Left lung (tissue), 10 donors: Measurements from ENCODE around the gene POLR1A. TPM values are rescaled to one million over a fixed set of nuclear protein-coding genes. Genes with fewer than 3 reads are reported as not detected.

ENCODE experiments used
- ATAC-seq: fragments of 200-7000 bp; cut with Tn5 transposase; one replicate; pipeline ENCODE4 v1.9.1; 2020; ENCODE audit warnings: moderate library complexity
- DNase-seq, 4 donors: peaks; one replicate each; pipeline ENCODE4 v3.0.0-alpha.2; 2013 to 2020
- H3K27ac ChIP-seq, 2 donors: fragments of 200-600 bp; sonication (generic) in 1 of 2; one replicate each; pipeline versions ENCODE4 v1.5.0 to v1.8.0; 2020 to 2021
- H3K27me3 ChIP-seq, 2 donors: fragments of 200-600 bp; sonication (generic) in 1 of 2; one replicate each; pipeline versions ENCODE4 v1.5.0 to v1.8.0; 2020 to 2021
- H3K36me3 ChIP-seq, 2 donors: fragments of 200-600 bp; sonication (generic) in 1 of 2; one replicate each; pipeline versions ENCODE4 v1.5.0 to v1.8.0; 2020 to 2021
- H3K4me1 ChIP-seq, 2 donors: fragments of 200-600 bp; one replicate each; pipeline ENCODE4 v1.8.0; 2021
- H3K4me3 ChIP-seq, 2 donors: fragments of 200-600 bp; sonication (generic) in 1 of 2; one replicate each; pipeline versions ENCODE4 v1.5.0 to v1.8.0; 2020 to 2021; ENCODE audit warnings: mild to moderate bottlenecking in 1 of 2
- H3K9me3 ChIP-seq, 2 donors: fragments of 200-600 bp; sonication (generic) in 1 of 2; one replicate each; pipeline versions ENCODE4 v1.5.0 to v1.8.0; 2020 to 2021
- intact Hi-C, 2 donors: fragments of 100-400 bp; cut with DNase I; formaldehyde crosslinking; loops; one replicate each; pipeline versions ENCODE4 v1.11.2 to v1.14.2; 2022
- polyA plus RNA-seq, 6 donors: library from polyadenylated mRNA; unstranded; fragments of 120-200 nt; gene quantifications; one replicate each; pipeline ENCODE4 v1.2.1, GENCODE V29; 2013; ENCODE audit not compliant: insufficient read length in 6 of 6
- total RNA-seq, 2 donors: library from RNA; stranded (reverse); fragmentation: NEBNext Ultra II Directional; extraction: Animal tissue kit (Norgen Biotek cat#: 25700); gene quantifications; one replicate each; pipeline ENCODE4 v1.2.1, GENCODE V29; 2021
- TF ChIP-seq, protein P1 (sequence below), 2 donors: fragments of 200-600 bp; sonication (generic) in 1 of 2; IDR thresholded peaks; one replicate each; pipeline versions ENCODE4 v1.5.0 to v1.8.0; 2021; ENCODE audit warnings: antibody characterized with exemption in 2 of 2
- donor health status: DM: no; HTN: yes; CAD: no.
- donor health status: DM: no; HTN: no; CAD: no.

POLR1A gene
- total and polyA plus RNA-seq, 8 donors = 18.6 to 34.7 (median 21.9) TPM

DNA sequence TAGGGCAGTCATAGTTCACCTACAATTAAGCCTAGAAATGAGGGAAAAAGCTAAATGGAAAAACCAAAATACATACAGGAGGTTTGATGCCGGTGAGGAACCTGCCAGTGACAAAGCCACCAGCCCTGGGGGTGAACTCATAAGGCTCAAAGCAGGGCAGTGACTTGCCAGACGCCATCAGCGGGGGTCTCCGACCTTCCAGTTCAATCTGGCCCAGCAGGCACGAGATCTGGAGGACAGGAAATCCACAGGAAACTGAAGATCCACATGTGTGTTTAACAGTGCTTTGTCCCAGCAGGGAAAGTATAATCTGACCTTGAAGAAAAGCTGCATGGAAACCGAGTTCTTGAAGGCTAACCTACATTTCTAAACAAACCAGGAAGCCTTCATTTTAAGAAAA lies 60.1 kb downstream of the POLR1A start:
- TF ChIP-seq, protein P1, sequence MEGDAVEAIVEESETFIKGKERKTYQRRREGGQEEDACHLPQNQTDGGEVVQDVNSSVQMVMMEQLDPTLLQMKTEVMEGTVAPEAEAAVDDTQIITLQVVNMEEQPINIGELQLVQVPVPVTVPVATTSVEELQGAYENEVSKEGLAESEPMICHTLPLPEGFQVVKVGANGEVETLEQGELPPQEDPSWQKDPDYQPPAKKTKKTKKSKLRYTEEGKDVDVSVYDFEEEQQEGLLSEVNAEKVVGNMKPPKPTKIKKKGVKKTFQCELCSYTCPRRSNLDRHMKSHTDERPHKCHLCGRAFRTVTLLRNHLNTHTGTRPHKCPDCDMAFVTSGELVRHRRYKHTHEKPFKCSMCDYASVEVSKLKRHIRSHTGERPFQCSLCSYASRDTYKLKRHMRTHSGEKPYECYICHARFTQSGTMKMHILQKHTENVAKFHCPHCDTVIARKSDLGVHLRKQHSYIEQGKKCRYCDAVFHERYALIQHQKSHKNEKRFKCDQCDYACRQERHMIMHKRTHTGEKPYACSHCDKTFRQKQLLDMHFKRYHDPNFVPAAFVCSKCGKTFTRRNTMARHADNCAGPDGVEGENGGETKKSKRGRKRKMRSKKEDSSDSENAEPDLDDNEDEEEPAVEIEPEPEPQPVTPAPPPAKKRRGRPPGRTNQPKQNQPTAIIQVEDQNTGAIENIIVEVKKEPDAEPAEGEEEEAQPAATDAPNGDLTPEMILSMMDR (IDR thresholded peaks at IDR 0.05) = no peak
- no peak for DNase-seq
- Histone ChIP-seq H3K36me3 (peaks cover 0 to 92% of the 10 kb centered on the region in 2 donors), H3K27me3 (no peaks in the 10 kb centered on the region), H3K9me3 (no peaks in the 10 kb centered on the region), H3K4me3 (no peak overlapping the region), H3K27ac (no peak overlapping the region), H3K4me1 (no peaks in the 10 kb centered on the region)
- intact Hi-C loops = no loop called here
- no peak for ATAC-seq

DNA sequence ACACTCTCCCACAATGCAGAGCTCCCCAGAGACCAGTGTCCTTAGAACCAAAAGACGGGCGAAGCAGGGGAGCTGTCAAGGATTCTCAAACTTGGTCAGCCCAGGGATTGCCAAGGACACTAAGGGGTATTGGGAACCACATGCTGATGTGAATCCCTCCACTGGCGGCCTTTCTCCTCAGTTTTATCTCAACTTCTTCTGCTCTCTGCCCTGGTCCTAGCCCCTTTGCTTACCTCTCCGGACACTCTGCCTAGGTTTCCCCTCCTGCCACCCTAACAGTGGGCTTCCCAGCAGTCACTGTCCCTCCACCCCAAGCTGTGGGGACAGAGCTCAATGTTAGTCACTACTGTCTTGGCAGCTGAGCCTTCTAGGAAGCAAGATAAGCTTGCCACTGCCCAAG lies 61.1 kb downstream of the POLR1A start:
- no peak overlapping the region for H3K27ac ChIP-seq

DNA sequence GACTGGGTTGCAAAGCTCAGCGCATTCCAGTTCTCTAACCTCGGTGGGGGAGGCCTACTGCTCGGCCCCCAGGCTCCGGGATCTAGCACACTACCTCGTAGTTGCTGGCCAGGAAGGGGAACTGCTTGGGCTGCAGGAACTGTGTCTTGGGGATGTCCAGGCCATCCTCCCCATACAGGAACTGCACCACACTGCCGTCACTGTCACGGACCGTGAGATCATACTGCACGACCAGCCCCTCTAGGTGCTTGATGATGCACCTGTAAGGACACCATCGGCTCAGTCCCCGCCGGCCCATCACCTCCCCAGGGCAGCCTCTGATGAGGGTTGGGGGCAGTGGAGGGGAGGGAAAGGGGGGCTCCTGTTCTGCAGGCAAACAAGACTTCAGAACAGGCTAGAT lies 61.6 kb downstream of the POLR1A start:
- TF ChIP-seq, protein P1 (IDR thresholded peaks at IDR 0.05) = no peak
- no peak for ATAC-seq

More for the DNA sequence above, 61.1 kb downstream of the POLR1A start:
- intact Hi-C loops = no loop called here
- TF ChIP-seq, protein P1 (IDR thresholded peaks at IDR 0.05) = no peak
- H3K27me3 ChIP-seq = no peaks in the 10 kb centered on the region
- no peak for DNase-seq
- no peaks in the 10 kb centered on the region for H3K4me1 ChIP-seq
- H3K9me3 ChIP-seq = no peaks in the 10 kb centered on the region
- H3K4me3 ChIP-seq = no peak overlapping the region
- peaks cover 0 to 92% of the 10 kb centered on the region in 2 donors for H3K36me3 ChIP-seq
- no peak for ATAC-seq

DNA sequence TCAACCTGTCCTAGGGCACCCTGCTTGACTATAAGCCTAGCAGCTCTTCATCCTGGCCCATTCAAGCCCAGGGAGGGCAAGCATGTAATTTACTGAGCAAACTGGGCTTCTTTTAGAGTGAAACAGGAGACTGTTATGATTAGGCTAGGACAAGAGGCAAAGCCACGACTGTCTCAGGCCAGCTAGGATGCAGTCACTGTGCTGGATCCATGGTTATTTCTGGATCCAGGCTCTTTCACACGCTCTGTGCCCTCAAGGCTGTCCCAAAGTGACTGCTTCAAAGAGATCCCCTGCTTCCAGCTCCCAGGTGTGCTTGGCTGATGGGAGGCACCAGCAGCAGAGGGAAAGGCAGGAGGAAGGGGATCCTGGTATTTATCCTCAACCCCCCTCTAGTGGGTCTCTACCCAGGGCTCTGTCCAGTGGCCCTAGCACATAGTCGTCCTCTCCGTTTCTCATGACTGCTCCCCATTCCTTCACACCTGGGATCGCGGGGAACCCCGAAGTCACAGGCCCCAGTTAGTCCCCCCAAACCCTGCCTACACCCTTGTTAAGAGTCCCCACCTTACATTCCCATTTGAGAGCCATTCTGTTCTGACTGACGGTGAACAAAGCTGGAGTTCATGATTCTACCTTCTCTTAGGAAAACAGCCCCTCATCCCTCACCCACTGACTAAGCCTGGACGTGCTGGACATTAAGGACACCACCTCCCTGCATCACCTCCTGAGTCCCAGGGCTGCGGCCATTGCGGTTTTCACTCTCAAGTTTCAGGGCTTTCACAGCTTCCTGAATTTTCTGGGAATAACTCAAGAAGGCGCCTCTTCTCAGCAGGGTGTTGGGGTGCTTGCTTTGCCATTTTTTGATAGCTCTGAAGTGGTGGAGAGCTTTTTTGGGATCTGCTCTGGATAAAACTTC lies 63.2 kb downstream of the POLR1A start:
- Histone ChIP-seq H3K4me3 (no peak overlapping the region), H3K9me3 (no peaks in the 10 kb centered on the region), H3K27me3 (no peaks in the 10 kb centered on the region), H3K36me3 (peaks cover 0 to 82% of the 10 kb centered on the region in 2 donors), H3K4me1 (peaks cover 16% of the 10 kb centered on the region in 2 donors), H3K27ac (no peak overlapping the region)
- DNase-seq (no peak), ATAC-seq (no peak)
- TF ChIP-seq, protein P1 (IDR thresholded peaks at IDR 0.05) = no peak
- intact Hi-C loops = no loop called here

More for the DNA sequence above, 61.6 kb downstream of the POLR1A start:
- no peaks in the 10 kb centered on the region for H3K27me3 ChIP-seq
- H3K4me1 ChIP-seq = peaks cover under 1% of the 10 kb centered on the region in 2 donors
- no peak for DNase-seq
- H3K9me3 ChIP-seq = no peaks in the 10 kb centered on the region
- peaks cover 0 to 91% of the 10 kb centered on the region in 2 donors for H3K36me3 ChIP-seq
- no peak overlapping the region for H3K27ac ChIP-seq
- no peak overlapping the region for H3K4me3 ChIP-seq
- intact Hi-C loops = no loop called here

DNA sequence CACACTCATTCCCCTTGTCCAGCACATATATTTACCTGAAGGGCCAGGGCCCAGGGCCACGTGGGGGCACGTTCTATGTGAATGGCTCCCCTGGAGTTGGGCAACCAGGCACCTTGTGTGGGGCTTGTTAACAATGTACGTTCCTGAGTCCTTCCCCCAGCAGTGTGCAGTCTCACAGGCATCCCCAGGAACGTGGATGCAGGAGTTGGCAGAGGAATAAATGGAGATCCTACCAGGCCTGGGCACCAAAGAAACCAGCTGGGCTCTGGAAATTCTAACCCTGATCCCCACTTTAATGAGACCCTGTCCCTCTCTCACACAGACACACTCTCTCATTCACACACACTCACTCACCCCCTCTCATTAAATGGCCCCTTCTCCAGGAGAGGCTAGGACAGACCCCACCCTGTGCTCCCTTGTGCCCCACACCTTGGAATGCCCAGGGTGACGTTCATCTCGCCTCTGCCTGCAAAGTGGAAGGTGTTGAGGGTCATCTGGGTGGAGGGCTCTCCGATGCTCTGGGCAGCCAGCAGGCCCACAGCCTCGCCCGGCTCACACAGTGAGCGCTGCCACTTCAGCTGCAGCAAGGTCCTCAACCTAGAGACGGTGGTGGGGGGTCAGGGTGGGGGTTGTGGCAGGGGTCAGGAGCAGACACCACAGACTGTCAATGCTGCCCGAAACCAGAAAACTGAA lies 65.6 kb downstream of the POLR1A start:
- no peak overlapping the region for H3K4me3 ChIP-seq
- H3K27me3 ChIP-seq = no peaks in the 10 kb centered on the region
- no peak for DNase-seq
- no peak for ATAC-seq
- TF ChIP-seq, protein P1 (IDR thresholded peaks at IDR 0.05) = no peak
- H3K4me1 ChIP-seq = peaks cover 40% of the 10 kb centered on the region in 2 donors
- H3K36me3 ChIP-seq = peaks cover 0 to 58% of the 10 kb centered on the region in 2 donors
- H3K9me3 ChIP-seq = no peaks in the 10 kb centered on the region
- no peak overlapping the region for H3K27ac ChIP-seq
- intact Hi-C loops = no loop called here
